22Rv1 (cell line): ENCODE measurements around the gene SYCE1L.

Source experiments
- H3K27ac ChIP-seq: fragments of 450-650 bp; 2 replicates; pipeline ENCODE4 v1.5.1; 2017
- CTCF ChIP-seq: fragments of 450-650 bp; IDR thresholded peaks from 2 replicates; pipeline ENCODE4 v1.5.1; 2017; ENCODE audit warnings: mild to moderate bottlenecking
- ZFX ChIP-seq: fragments of 450-650 bp; IDR thresholded peaks from 2 replicates; pipeline ENCODE4 v1.6.1; 2017; ENCODE audit warnings: antibody characterized with exemption, borderline replicate concordance

The SYCE1L gene

GRCh38 chr16:77219437-77219836 is 20.2 kb downstream of the SYCE1L start:
- no peak overlapping the region for H3K27ac ChIP-seq
- no peak for TF ChIP-seq ZFX
- no peak for TF ChIP-seq CTCF

GRCh38 chr16:77220427-77220826 is 21.2 kb downstream of the SYCE1L start:
- TF ChIP-seq CTCF (no peak), ZFX (no peak)
- H3K27ac ChIP-seq, result no peak overlapping the region

GRCh38 chr16:77221482-77221881 is 22.3 kb downstream of the SYCE1L start:
- no peak for TF ChIP-seq CTCF
- no peak for TF ChIP-seq ZFX
- no peak overlapping the region for H3K27ac ChIP-seq

- peak; percentile 74 for TF ChIP-seq CTCF
- TF ChIP-seq ZFX, result no peak
- no peak overlapping the region for H3K27ac ChIP-seq
These were observed 24.0 kb downstream of the SYCE1L start for GRCh38 chr16:77223184-77223583.

GRCh38 chr16:77225182-77225581 is 26.0 kb downstream of the SYCE1L start:
- TF ChIP-seq ZFX (no peak), CTCF (no peak)
- no peak overlapping the region for H3K27ac ChIP-seq

- TF ChIP-seq ZFX (no peak), CTCF (no peak)
- no peak overlapping the region for H3K27ac ChIP-seq
These were observed 28.5 kb downstream of the SYCE1L start for GRCh38 chr16:77227745-77228144.

GRCh38 chr16:77231047-77231446 is 31.8 kb downstream of the SYCE1L start:
- TF ChIP-seq CTCF (no peak), ZFX (no peak)
- no peak overlapping the region for H3K27ac ChIP-seq
